PC-9 (cell line): ENCODE results near the gene BTBD10. TPM values are rescaled to one million over a fixed set of nuclear protein-coding genes. Genes with fewer than 3 reads are reported as not detected.

ENCODE experiments used
- BruUV-seq: library from RNA; stranded (reverse); fragments of 400-500 nt; replicated peaks from 2 replicates; lab custom pipeline; 2021; lab: Mats Ljungman, UMichigan
- CTCF ChIA-PET: fragments of 300-600 bp; sonication (Branson Sonifier 250); formaldehyde crosslinking; loops from one replicate; lab custom pipeline; 2022; ENCODE audit warnings: antibody characterized with exemption; lab: Charles Lee
- POLR2A ChIA-PET: fragments of 300-600 bp; sonication (Branson Sonifier 250); formaldehyde crosslinking; loops from one replicate; lab custom pipeline; 2022; ENCODE audit warnings: antibody characterized with exemption; ENCODE audit not compliant: unreplicated experiment; lab: Charles Lee
- DNase-seq, 2 experiments: peaks; one replicate each; pipeline versions ENCODE4 v3.0.0 to v3.0.0-alpha.2; 2015 to 2022; ENCODE audit warnings: mixed read lengths in 1 of 2
- H2AFZ ChIP-seq: fragments of 200-600 bp; sonication (generic); 2 replicates; pipeline ENCODE4 v1.8.1; 2017; ENCODE audit warnings: antibody characterized with exemption
- H3F3A ChIP-seq: fragments of 200-600 bp; sonication (generic); 2 replicates; pipeline ENCODE4 v1.8.1; 2017; ENCODE audit warnings: antibody characterized with exemption, mild to moderate bottlenecking, low read depth; ENCODE audit not compliant: insufficient read depth
- H3K27ac ChIP-seq: fragments of 200-600 bp; sonication (generic); 2 replicates; pipeline ENCODE4 v1.6.1; 2016; ENCODE audit warnings: mixed run types
- H3K27me3 ChIP-seq: fragments of 200-600 bp; sonication (generic); 2 replicates; pipeline ENCODE4 v1.6.1; 2016; ENCODE audit warnings: low read depth, mixed run types; ENCODE audit not compliant: insufficient read depth
- H3K36me3 ChIP-seq: fragments of 200-600 bp; sonication (generic); 2 replicates; pipeline ENCODE4 v1.6.1; 2016; ENCODE audit warnings: low read depth, mixed run types
- H3K4me1 ChIP-seq: fragments of 200-600 bp; sonication (generic); replicated peaks from 2 replicates; pipeline ENCODE4 v1.6.1; 2016; ENCODE audit warnings: mixed run types; ENCODE audit not compliant: insufficient read depth
- H3K4me2 ChIP-seq: fragments of 200-600 bp; sonication (generic); 2 replicates; pipeline ENCODE4 v1.6.1; 2017; ENCODE audit warnings: mixed run types
- H3K4me3 ChIP-seq: fragments of 200-600 bp; sonication (generic); 2 replicates; pipeline ENCODE4 v1.6.1; 2016; ENCODE audit warnings: mixed run types
- H3K79me2 ChIP-seq: fragments of 200-600 bp; sonication (generic); 2 replicates; pipeline ENCODE4 v1.6.1; 2017; ENCODE audit warnings: low read depth, mixed run types
- H3K9me2 ChIP-seq: fragments of 200-600 bp; sonication (generic); 2 replicates; pipeline ENCODE4 v1.8.1; 2017; ENCODE audit warnings: mild to moderate bottlenecking; ENCODE audit not compliant: insufficient read depth
- H3K9me3 ChIP-seq: fragments of 200-600 bp; sonication (generic); 2 replicates; pipeline ENCODE4 v1.8.1; 2016; ENCODE audit warnings: low read depth; ENCODE audit not compliant: insufficient read depth
- H4K20me1 ChIP-seq: fragments of 200-600 bp; sonication (generic); 2 replicates; pipeline ENCODE4 v1.8.1; 2017; ENCODE audit not compliant: insufficient read depth
- CTCF ChIP-seq: fragments of 200-600 bp; sonication (generic); conservative IDR thresholded peaks from 2 replicates; pipeline ENCODE4 v1.6.1; 2017; ENCODE audit warnings: mixed run types, antibody characterized with exemption, mild to moderate bottlenecking, moderate library complexity
- EZH2 ChIP-seq: fragments of 200-600 bp; sonication (generic); IDR thresholded peaks from 2 replicates; pipeline ENCODE4 v1.8.0; 2017; ENCODE audit warnings: antibody characterized with exemption, low read depth
- intact Hi-C: fragments of 100-400 bp; cut with micrococcal nuclease; formaldehyde crosslinking; loops from one replicate; pipeline ENCODE4 v1.10.0; 2022; ENCODE audit not compliant: unreplicated experiment
- total RNA-seq: library from RNA; stranded (reverse); gene quantifications from 2 replicates; pipeline ENCODE4 v1.2.3, GENCODE V29; 2021

BTBD10 gene
- total RNA-seq, 1 experiment from 2014 or later: 16.5 TPM

GRCh38 chr11:13362596-13363109, 100.4 kb downstream of the BTBD10 start:
- Histone ChIP-seq H3K4me1 (no peaks in the 10 kb centered on the region), H3K9me3 (no peaks in the 10 kb centered on the region), H3K4me3 (no peak overlapping the region), H3K79me2 (no peaks in the 10 kb centered on the region), H4K20me1 (no peaks in the 10 kb centered on the region), H3K36me3 (no peaks in the 10 kb centered on the region), H3K27me3 (no peaks in the 10 kb centered on the region), H3F3A (no peaks in the 10 kb centered on the region), H3K9me2 (no peaks in the 10 kb centered on the region), H3K27ac (no peak overlapping the region), H3K4me2 (no peak overlapping the region), H2AFZ (no peak overlapping the region)
- no peak for DNase-seq
- no TSS peak for BruUV-seq
- no peak for TF ChIP-seq CTCF
- no peak for TF ChIP-seq EZH2
- ChIA-PET POLR2A (no interaction called here), CTCF (no interaction called here)
- intact Hi-C loops: no loop called here

- H3K79me2 ChIP-seq: no peaks in the 10 kb centered on the region
- no peak overlapping the region for H3K27ac ChIP-seq
- H3K4me1 ChIP-seq: no peaks in the 10 kb centered on the region
- no peaks in the 10 kb centered on the region for H3K9me2 ChIP-seq
- H3K36me3 ChIP-seq: no peaks in the 10 kb centered on the region
- H2AFZ ChIP-seq: no peak overlapping the region
- no peaks in the 10 kb centered on the region for H3K27me3 ChIP-seq
- CTCF ChIA-PET: no interaction called here
- H3K4me2 ChIP-seq: no peak overlapping the region
- no peaks in the 10 kb centered on the region for H3F3A ChIP-seq
- no peak for DNase-seq
- no TSS peak for BruUV-seq
- H3K4me3 ChIP-seq: no peak overlapping the region
- POLR2A ChIA-PET: no interaction called here
- no peaks in the 10 kb centered on the region for H3K9me3 ChIP-seq
- H4K20me1 ChIP-seq: no peaks in the 10 kb centered on the region
- intact Hi-C loops: no loop called here
- TF ChIP-seq CTCF: no peak
- TF ChIP-seq EZH2: no peak
Observed at GRCh38 chr11:13358596-13359270, 104.3 kb downstream of the BTBD10 start.

- Histone ChIP-seq H3K4me3 (no peak overlapping the region), H3K36me3 (no peaks in the 10 kb centered on the region), H3K9me3 (no peaks in the 10 kb centered on the region), H3F3A (no peaks in the 10 kb centered on the region), H3K4me1 (no peaks in the 10 kb centered on the region), H4K20me1 (no peaks in the 10 kb centered on the region), H3K4me2 (no peak overlapping the region), H3K9me2 (no peaks in the 10 kb centered on the region), H3K27ac (no peak overlapping the region), H2AFZ (no peak overlapping the region), H3K27me3 (no peaks in the 10 kb centered on the region), H3K79me2 (no peaks in the 10 kb centered on the region)
- TF ChIP-seq EZH2: no peak
- TF ChIP-seq CTCF: no peak
- no peak for DNase-seq
- intact Hi-C loops: no loop called here
- CTCF ChIA-PET: no interaction called here
- POLR2A ChIA-PET: no interaction called here
- BruUV-seq: no TSS peak
Observed at GRCh38 chr11:13357232-13357631, 105.8 kb downstream of the BTBD10 start.
